ENCODE data around the gene TAX1BP3.

The TAX1BP3 gene

GRCh38 chr17:3678821-3679530, 10.6 kb upstream of the TAX1BP3 start:
- H3K4me3 Mint-ChIP-seq, result no peak overlapping the region
- H3K4me1 Mint-ChIP-seq, result peaks cover 25% of the 10 kb centered on the region
- no peak overlapping the region for H3K27ac Mint-ChIP-seq
- H3K27me3 Mint-ChIP-seq, result no peaks in the 10 kb centered on the region
- no peak for ATAC-seq (ENCODE audit: low read depth)
- H3K9me3 Mint-ChIP-seq, result no peaks in the 10 kb centered on the region
- no peak for DNase-seq (ENCODE audit: low spot score in 2 of 2)
- H3K36me3 Mint-ChIP-seq, result peaks cover 26% of the 10 kb centered on the region

DNA sequence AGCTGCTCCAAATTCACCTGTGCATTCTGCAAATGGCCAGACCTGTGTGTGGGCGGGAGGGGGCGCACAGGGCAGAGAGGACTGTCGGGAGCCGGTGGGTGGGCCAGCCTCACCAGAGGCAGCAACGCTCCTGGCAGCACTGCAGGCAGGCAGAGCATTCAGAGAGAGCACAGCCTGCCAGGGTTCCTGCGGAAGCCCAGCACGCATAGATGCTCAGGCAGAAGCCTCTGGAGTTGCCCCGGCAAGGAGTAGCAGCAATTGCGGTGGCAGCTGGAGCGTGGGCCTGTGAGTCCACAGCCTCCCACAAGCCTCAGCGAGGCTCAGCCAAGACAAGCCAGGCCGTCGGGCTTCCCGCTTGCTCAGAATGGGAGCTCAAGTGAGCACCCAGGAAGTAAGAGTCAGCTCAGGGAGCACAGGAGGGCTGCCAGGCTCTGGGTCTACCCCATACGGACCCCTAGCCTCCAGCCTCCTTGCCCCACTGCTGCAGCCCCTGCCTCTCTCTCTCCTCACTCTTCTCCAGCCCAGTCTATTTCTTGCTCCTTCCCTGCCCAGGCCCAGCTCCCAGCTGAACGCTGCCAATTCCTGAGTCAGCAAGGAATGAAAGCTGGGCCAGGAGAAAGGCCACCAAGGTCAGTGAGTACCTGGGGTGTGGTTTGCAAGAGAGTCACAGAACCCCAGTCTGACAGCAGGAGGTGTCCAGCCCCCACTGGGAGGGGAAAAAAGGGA, 9.9 kb upstream of the TAX1BP3 start:
- Mint-ChIP-seq H3K36me3 (peaks cover 25% of the 10 kb centered on the region), H3K4me1 (peaks cover 24% of the 10 kb centered on the region), H3K9me3 (no peaks in the 10 kb centered on the region), H3K4me3 (no peak overlapping the region), H3K27ac (no peak overlapping the region), H3K27me3 (no peaks in the 10 kb centered on the region)
- DNase-seq (ENCODE audit: low spot score in 2 of 2) (no peak), ATAC-seq (ENCODE audit: low read depth) (no peak)

DNA sequence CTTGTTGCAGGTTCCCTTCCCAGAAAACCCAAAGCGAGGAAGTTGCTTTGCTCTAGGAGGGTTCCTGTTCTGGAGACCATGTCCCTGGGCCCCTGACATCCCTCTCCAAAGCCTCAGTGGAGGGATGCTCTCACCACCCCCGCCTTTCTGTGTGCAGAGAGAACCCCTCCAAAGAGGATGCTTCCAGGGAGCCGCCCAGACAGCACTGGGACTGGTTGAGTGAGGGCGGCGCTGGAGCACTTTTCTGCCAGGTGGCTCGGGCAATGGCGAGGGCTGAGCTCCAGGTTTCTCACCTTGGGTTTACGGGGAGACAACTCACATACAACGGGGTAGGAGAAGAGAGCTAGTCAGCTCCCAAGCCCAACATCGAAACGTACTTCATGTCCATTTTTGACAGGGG, 7.5 kb upstream of the TAX1BP3 start:
- H3K36me3 Mint-ChIP-seq, result peaks cover 16% of the 10 kb centered on the region
- H3K4me1 Mint-ChIP-seq, result peaks cover 18% of the 10 kb centered on the region
- H3K27ac Mint-ChIP-seq, result no peak overlapping the region
- no peaks in the 10 kb centered on the region for H3K27me3 Mint-ChIP-seq
- no peak overlapping the region for H3K4me3 Mint-ChIP-seq
- H3K9me3 Mint-ChIP-seq, result no peaks in the 10 kb centered on the region
- no peak for DNase-seq (ENCODE audit: low spot score in 2 of 2)
- ATAC-seq (ENCODE audit: low read depth), result no peak

- ATAC-seq (ENCODE audit: low read depth) (no peak), DNase-seq (ENCODE audit: low spot score in 2 of 2) (no peak)
- Mint-ChIP-seq H3K9me3 (no peaks in the 10 kb centered on the region), H3K27ac (no peak overlapping the region), H3K4me1 (peaks cover 15% of the 10 kb centered on the region), H3K36me3 (peaks cover 6% of the 10 kb centered on the region), H3K27me3 (no peaks in the 10 kb centered on the region), H3K4me3 (no peak overlapping the region)
Measured at GRCh38 chr17:3672571-3672970, 4.2 kb upstream of the TAX1BP3 start.

GRCh38 chr17:3669548-3669947, 1.2 kb upstream of the TAX1BP3 start:
- Mint-ChIP-seq H3K9me3 (no peaks in the 10 kb centered on the region), H3K27me3 (no peaks in the 10 kb centered on the region), H3K27ac (peak overlapping the region; percentile 97), H3K4me1 (peaks cover 21% of the 10 kb centered on the region), H3K36me3 (peaks cover 5% of the 10 kb centered on the region), H3K4me3 (peak overlapping the region; percentile 98)
- DNase-seq (ENCODE audit: low spot score in 2 of 2) (no peak), ATAC-seq (ENCODE audit: low read depth) (no peak)

DNA sequence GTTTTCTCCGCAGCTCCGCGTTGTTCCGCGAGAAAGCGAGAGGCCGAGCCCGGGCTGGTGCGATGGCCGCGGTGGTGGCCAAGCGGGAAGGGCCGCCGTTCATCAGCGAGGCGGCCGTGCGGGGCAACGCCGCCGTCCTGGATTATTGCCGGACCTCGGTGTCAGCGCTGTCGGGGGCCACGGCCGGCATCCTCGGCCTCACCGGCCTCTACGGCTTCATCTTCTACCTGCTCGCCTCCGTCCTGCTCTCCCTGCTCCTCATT, 638 bp upstream of the TAX1BP3 start:
- peak overlapping the region; percentile 97 for H3K27ac Mint-ChIP-seq
- H3K4me3 Mint-ChIP-seq, result peak overlapping the region; percentile 98
- no peaks in the 10 kb centered on the region for H3K9me3 Mint-ChIP-seq
- peaks cover 5% of the 10 kb centered on the region for H3K36me3 Mint-ChIP-seq
- no peaks in the 10 kb centered on the region for H3K27me3 Mint-ChIP-seq
- peaks cover 21% of the 10 kb centered on the region for H3K4me1 Mint-ChIP-seq
- DNase-seq (ENCODE audit: low spot score in 2 of 2), result no peak
- no peak for ATAC-seq (ENCODE audit: low read depth)

DNA sequence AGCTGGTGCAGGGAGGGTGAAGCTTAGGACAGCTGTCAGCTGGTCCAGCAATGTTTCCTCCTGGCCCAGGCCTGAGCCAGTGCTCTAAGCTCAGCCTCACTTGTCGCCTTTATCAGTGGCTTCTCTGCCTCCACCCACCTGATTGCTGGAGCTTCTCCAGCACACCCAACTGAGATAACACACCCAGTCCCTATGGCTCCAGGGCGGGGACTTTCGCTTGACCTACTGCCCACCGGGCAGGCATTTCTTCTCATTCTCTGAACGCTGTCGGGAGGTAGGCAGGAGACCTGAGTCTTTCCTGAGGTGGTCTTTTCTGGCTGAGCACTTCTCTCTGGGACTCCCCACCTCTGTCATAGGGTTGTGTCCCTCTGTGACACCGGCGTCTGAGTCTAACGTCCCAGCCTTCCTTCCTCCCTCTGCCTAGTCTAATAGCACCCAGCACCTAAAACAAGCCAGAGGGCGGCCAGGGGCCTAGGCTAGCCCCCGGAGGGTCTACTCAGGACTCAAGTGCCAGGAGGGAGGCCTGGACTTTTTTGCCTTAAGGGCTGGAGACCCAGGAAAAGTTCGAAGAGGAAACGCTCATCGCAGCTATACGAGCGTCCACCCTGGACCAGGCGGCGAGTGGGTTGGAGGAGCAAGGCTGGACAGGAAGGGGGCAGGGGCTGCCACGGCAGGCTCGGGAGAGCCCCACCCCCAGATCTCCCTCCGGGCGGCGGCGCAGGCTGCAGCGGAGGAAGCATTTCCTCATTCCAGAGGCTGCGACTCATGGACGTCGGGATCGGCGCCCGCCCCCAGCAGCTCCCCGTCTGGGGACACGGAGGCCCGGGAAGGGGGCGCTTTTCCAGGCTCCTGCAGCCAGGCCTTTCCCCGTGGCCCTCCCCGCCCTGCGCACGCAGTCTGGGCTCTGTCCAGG, 756 bp downstream of the TAX1BP3 start:
- ATAC-seq (ENCODE audit: low read depth) (peak; percentile 3), DNase-seq (ENCODE audit: low spot score in 2 of 2) (no peak)
- peak overlapping the region; percentile 98 for H3K4me3 Mint-ChIP-seq
- no peaks in the 10 kb centered on the region for H3K9me3 Mint-ChIP-seq
- H3K27ac Mint-ChIP-seq, result peak overlapping the region; percentile 55
- H3K27me3 Mint-ChIP-seq, result no peaks in the 10 kb centered on the region
- peaks cover 5% of the 10 kb centered on the region for H3K36me3 Mint-ChIP-seq
- peaks cover 21% of the 10 kb centered on the region for H3K4me1 Mint-ChIP-seq

DNA sequence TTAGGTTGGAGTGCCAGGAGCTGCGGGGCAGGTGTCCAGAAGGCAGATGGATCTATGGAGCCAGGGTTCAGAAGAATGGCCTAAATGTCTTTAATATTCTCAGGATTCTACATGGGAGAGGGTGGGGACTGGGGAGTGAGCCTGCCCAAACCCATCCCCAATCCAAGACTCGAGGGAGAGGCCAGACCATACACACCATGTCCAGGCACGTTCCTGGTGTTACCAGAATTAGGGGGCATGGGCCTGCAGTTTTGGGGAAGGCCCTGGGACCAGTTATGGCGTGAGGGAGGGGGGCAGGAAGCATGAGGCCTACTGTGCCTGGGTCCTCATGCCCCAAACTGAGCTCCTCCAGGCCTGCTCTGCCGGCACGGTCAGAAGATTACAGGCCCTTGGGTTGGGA, 1.9 kb downstream of the TAX1BP3 start:
- Mint-ChIP-seq H3K4me3 (peak overlapping the region; percentile 89), H3K27ac (no peak overlapping the region), H3K9me3 (no peaks in the 10 kb centered on the region), H3K36me3 (peaks cover 2% of the 10 kb centered on the region), H3K4me1 (peaks cover 15% of the 10 kb centered on the region), H3K27me3 (no peaks in the 10 kb centered on the region)
- ATAC-seq (ENCODE audit: low read depth), result no peak
- DNase-seq (ENCODE audit: low spot score in 2 of 2), result no peak

GRCh38 chr17:3665834-3666233, 2.5 kb downstream of the TAX1BP3 start:
- Mint-ChIP-seq H3K27me3 (no peaks in the 10 kb centered on the region), H3K27ac (no peak overlapping the region), H3K4me1 (peaks cover 14% of the 10 kb centered on the region), H3K4me3 (peak overlapping the region; percentile 35), H3K36me3 (peaks cover 2% of the 10 kb centered on the region), H3K9me3 (no peaks in the 10 kb centered on the region)
- DNase-seq (ENCODE audit: low spot score in 2 of 2), result no peak
- ATAC-seq (ENCODE audit: low read depth), result no peak

DNA sequence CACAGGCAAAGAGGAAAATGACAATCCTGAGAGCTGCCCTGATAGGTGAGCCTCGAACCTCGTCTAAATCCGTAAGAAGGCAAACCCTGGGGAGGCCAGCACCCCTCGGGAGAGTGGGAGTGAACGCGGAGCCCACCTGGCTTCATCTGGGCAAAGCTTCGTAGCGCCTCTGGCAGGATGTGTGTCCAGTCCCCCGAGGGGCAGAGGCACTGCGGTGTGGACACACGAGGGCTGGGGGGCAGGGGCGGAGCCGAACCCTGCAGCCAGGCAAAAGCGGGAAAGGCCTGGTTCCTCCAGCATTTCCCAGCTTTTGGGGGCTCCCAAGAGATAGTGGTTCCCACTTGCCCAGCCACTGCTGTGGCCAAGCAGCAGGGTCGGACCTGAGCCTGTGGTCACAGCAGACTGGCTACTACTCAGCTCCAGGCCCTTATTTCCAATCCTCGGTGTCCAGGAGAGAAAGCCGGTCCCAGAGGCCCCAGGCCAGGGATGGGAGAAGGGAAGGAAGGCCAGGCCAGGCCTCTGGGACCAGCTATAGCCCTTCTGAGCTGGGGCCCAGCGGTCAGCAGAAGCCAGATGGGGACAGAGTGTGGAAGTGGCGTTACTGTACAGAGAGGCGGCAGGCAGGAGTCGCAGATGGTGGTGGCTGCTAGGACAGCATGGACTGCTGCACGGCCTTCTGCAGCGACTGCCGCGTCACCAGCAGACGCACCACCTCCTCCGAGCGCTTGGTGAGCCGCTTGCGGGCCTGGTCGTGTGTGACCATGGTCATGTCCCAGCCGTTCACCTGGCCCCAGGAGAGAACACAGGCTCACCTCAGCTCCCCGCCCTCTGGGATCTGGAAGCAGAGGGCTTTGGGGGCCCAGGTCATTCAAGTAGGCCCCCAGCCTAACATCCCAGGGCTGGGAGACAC, 5.0 kb downstream of the TAX1BP3 start:
- Mint-ChIP-seq H3K4me1 (peaks cover 12% of the 10 kb centered on the region), H3K27me3 (no peaks in the 10 kb centered on the region), H3K9me3 (no peaks in the 10 kb centered on the region), H3K27ac (no peak overlapping the region), H3K36me3 (peaks cover 2% of the 10 kb centered on the region), H3K4me3 (no peak overlapping the region)
- DNase-seq (ENCODE audit: low spot score in 2 of 2) (no peak), ATAC-seq (ENCODE audit: low read depth) (no peak)

DNA sequence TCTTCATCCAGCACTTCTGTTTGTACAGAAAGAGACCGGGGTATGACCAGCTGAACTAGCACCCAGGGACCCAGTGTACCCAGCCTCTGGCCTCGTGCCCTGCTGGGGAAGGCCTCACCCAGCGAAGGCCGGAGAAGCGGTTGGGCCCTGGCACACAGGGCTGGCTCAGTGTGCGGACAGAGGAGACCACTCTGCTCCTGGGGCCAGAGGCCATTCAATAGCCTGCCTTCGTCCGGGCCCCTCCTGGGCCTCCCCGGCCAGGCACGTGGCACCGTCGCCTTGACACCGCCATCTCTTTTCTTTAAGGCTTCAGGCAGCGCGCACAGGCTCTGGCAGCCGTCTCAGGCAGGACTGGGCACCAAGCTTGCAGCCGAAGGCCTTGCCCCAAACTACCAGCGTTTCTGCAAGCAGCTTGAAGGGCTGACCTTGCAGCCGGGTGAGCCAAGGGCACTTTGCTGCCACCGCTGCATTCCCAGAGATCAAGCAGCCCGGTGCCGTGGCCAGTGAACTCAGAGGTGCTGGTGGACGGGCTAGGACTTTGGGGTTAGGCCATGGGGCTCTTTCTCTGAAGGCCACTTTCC, 8.0 kb downstream of the TAX1BP3 start:
- Mint-ChIP-seq H3K27ac (no peak overlapping the region), H3K9me3 (no peaks in the 10 kb centered on the region), H3K4me1 (peaks cover 9% of the 10 kb centered on the region), H3K4me3 (no peak overlapping the region), H3K27me3 (no peaks in the 10 kb centered on the region), H3K36me3 (peaks cover 10% of the 10 kb centered on the region)
- DNase-seq (ENCODE audit: low spot score in 2 of 2), result no peak
- ATAC-seq (ENCODE audit: low read depth), result no peak

- no peak for DNase-seq (ENCODE audit: low spot score in 2 of 2)
- Mint-ChIP-seq H3K36me3 (peaks cover 8% of the 10 kb centered on the region), H3K4me3 (no peak overlapping the region), H3K27ac (no peak overlapping the region), H3K27me3 (no peaks in the 10 kb centered on the region), H3K4me1 (peaks cover 9% of the 10 kb centered on the region), H3K9me3 (no peaks in the 10 kb centered on the region)
- ATAC-seq (ENCODE audit: low read depth), result no peak
Measured at GRCh38 chr17:3659541-3660111, 8.8 kb downstream of the TAX1BP3 start.
